PC-3 (cell line): ENCODE data around the gene MLST8. TPM values are rescaled to one million over a fixed set of nuclear protein-coding genes. Genes with fewer than 3 reads are reported as not detected.

Experiments
- ATAC-seq: fragments of 200-7000 bp; cut with Tn5 transposase; 2 replicates; pipeline ENCODE4 v1.9.1; 2020; ENCODE audit warnings: mild to moderate bottlenecking, moderate library complexity
- BruUV-seq: library from RNA; stranded (reverse); fragments of 400-500 nt; replicated peaks from 2 replicates; lab custom pipeline; 2021; lab: Mats Ljungman, UMichigan
- CTCF ChIA-PET: fragments of 300-600 bp; sonication (Branson Sonifier 250); formaldehyde crosslinking; loops from one replicate; lab custom pipeline; 2022; ENCODE audit warnings: antibody characterized with exemption; lab: Charles Lee
- POLR2A ChIA-PET: fragments of 300-600 bp; sonication (Branson Sonifier 250); formaldehyde crosslinking; loops from one replicate; lab custom pipeline; 2022; ENCODE audit warnings: antibody characterized with exemption; ENCODE audit not compliant: unreplicated experiment; lab: Charles Lee
- DNase-seq: peaks from one replicate; pipeline ENCODE4 v3.0.0-alpha.2; 2015
- H2AFZ ChIP-seq: fragments of 300-600 bp; sonication (generic); 2 replicates; pipeline ENCODE4 v1.6.0; 2016; ENCODE audit warnings: antibody characterized with exemption, low read length
- H3F3A ChIP-seq: fragments of 300-600 bp; sonication (generic); one replicate; pipeline ENCODE4 v1.6.0; 2017; ENCODE audit warnings: antibody characterized with exemption, low read length, control low read depth, mild to moderate bottlenecking; ENCODE audit not compliant: unreplicated experiment
- H3K27ac ChIP-seq: fragments of 300-600 bp; sonication (generic); 2 replicates; pipeline ENCODE4 v1.5.1; 2016; ENCODE audit warnings: mild to moderate bottlenecking, low read length
- H3K27me3 ChIP-seq: fragments of 300-600 bp; sonication (generic); 2 replicates; pipeline ENCODE4 v1.6.1; 2016; ENCODE audit warnings: low read length, mixed read lengths
- H3K36me3 ChIP-seq: fragments of 300-600 bp; sonication (generic); 2 replicates; pipeline ENCODE4 v1.6.1; 2016; ENCODE audit warnings: low read depth, mixed run types, low read length, mixed read lengths
- H3K4me1 ChIP-seq: fragments of 300-600 bp; sonication (generic); 2 replicates; pipeline ENCODE4 v1.5.1; 2016; ENCODE audit warnings: low read length; ENCODE audit not compliant: insufficient read depth
- H3K4me2 ChIP-seq: fragments of 300-600 bp; sonication (generic); 2 replicates; pipeline ENCODE4 v1.6.0; 2016; ENCODE audit warnings: low read length
- H3K4me3 ChIP-seq: fragments of 300-600 bp; sonication (generic); 2 replicates; pipeline ENCODE4 v1.5.1; 2016; ENCODE audit warnings: mild to moderate bottlenecking, low read length, mixed read lengths
- H3K79me2 ChIP-seq: fragments of 300-600 bp; sonication (generic); 2 replicates; pipeline ENCODE4 v1.6.1; 2017; ENCODE audit warnings: low read length, mixed read lengths
- H3K9ac ChIP-seq: fragments of 300-600 bp; sonication (generic); 2 replicates; pipeline ENCODE4 v1.6.0; 2016; ENCODE audit warnings: mild to moderate bottlenecking, low read length
- H3K9me2 ChIP-seq: fragments of 300-600 bp; sonication (generic); replicated peaks from 2 replicates; pipeline ENCODE4 v1.6.1; 2016; ENCODE audit warnings: mixed run types, low read length, mixed read lengths
- H3K9me3 ChIP-seq: fragments of 300-600 bp; sonication (generic); 2 replicates; pipeline ENCODE4 v1.6.1; 2016; ENCODE audit warnings: low read length, mixed read lengths
- H4K20me1 ChIP-seq: fragments of 300-600 bp; sonication (generic); 2 replicates; pipeline ENCODE4 v1.6.1; 2016; ENCODE audit warnings: low read length, mixed read lengths
- EZH2 ChIP-seq: fragments of 300-600 bp; sonication (generic); IDR thresholded peaks from one replicate; pipeline ENCODE4 v1.6.1; 2017; ENCODE audit warnings: antibody characterized with exemption, mild to moderate bottlenecking, low read length; ENCODE audit not compliant: unreplicated experiment
- EZH2phosphoT487 ChIP-seq: fragments of 300-600 bp; sonication (generic); IDR thresholded peaks from 2 replicates; pipeline ENCODE4 v1.6.1; 2018; ENCODE audit warnings: mild to moderate bottlenecking, antibody characterized with exemption, low read length, borderline replicate concordance
- intact Hi-C: fragments of 100-400 bp; cut with micrococcal nuclease; formaldehyde crosslinking; loops from 2 replicates; pipeline ENCODE4 v1.9.0; 2023
- total RNA-seq: library from RNA; depleted of rRNA; stranded (reverse); fragments of >200 nt; gene quantifications from 2 replicates; pipeline ENCODE4 v1.2.3, GENCODE V29; 2014
- TF ChIP-seq, protein P1 (sequence below): fragments of 300-600 bp; sonication (generic); conservative IDR thresholded peaks from 2 replicates; pipeline ENCODE4 v1.5.1; 2017; ENCODE audit warnings: antibody characterized with exemption, low read depth, mild to moderate bottlenecking, low read length

The MLST8 gene
- total RNA-seq, 1 experiment from 2014 or later, result 63.3 TPM

DNA sequence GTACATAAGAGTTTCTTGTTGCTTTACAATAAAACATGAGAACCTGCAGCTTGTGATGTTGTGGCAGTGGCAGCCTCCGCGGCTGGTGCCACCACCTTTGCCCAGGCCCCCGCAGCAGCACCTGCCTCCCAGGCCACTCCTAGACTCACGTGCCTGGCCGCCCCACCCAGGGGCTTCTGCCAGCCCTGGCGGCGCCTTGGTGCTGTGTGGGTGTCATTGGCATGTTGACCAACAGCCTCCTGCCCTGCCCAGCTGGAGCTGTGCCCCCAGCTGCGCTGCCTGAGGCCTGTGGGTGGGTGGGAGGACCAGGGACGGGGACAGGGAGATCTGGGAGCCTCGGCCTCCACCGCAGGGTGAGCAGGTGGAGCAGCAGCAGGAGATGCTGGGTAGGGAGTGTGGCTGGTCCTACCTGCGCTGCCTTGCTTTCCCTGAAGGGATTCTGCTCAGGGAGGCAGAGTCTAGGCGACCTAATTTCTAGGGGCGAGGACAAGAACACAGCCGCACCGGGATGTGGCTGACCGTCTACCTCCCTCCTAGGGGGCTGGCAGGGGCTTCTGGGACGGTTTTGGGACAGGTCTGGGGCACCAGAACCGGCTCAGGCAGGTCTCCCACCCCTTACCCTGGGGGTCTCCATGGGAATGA, 30.6 kb downstream of the MLST8 start:
- intact Hi-C loops, result no loop called here

DNA sequence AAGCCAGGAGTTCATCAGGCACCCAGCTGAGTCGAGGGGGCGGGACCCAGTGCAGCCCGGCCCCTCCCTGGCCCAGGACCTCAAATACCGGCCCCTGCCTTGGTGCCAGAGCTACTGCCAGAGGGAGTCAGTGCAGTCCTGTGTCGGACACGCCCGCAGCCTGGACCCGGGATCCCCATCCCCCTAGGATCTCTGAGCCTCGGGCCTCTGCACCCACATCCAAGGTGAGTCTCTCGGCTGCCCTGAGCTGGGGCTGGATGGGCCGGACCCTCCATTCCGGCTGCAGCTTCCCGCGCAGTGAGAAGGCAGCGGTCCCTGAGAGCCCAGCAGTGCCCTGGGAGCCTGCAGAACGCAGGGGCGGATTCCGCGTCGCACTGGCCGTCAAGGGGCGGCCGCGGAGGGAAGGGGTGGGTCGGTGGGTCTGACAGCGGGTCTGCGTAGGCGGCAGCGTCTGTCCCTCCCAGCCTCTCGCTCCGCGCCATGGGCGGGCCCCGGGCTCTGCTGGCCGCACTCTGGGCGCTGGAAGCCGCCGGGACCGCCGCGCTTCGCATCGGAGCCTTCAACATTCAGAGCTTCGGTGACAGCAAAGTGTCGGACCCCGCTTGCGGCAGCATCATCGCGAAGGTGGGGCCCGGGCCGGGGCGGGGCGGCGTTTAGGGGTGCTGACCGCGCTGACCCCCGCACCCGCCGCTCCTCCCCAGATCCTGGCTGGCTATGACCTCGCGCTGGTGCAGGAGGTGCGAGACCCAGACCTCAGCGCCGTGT, 31.3 kb downstream of the MLST8 start, which contains the start of gene DNASE1L2:
DNASE1L2 (plus strand) TSS at position 108 of the 765 bp plus-strand sequence; CDS start at position 481, 373 bp downstream.
- Histone ChIP-seq H3K9me2 (no peaks in the 10 kb centered on the region), H3K36me3 (no peaks in the 10 kb centered on the region), H3K4me2 (no peak within 1 kb of the TSS), H3K9me3 (no peaks in the 10 kb centered on the region), H3K27ac (no peak within 1 kb of the TSS), H4K20me1 (no peaks in the 10 kb centered on the region), H3K9ac (no peak within 1 kb of the TSS), H3K4me3 (no peak within 1 kb of the TSS), H3K4me1 (no peaks in the 10 kb centered on the region), H3K27me3 (no peaks in the 10 kb centered on the region), H3F3A (no peaks in the 10 kb centered on the region), H3K79me2 (no peaks in the 10 kb centered on the region), H2AFZ (no peak within 1 kb of the TSS)
- peak; percentile 52 for ATAC-seq
- CTCF ChIA-PET, result no interaction called here
- BruUV-seq, result no TSS peak
- intact Hi-C loops, result no loop called here
- POLR2A ChIA-PET, result no interaction called here
- peak; percentile 14 for DNase-seq
- no peak for TF ChIP-seq EZH2
- TF ChIP-seq EZH2phosphoT487, result no peak
- TF ChIP-seq, protein P1, sequence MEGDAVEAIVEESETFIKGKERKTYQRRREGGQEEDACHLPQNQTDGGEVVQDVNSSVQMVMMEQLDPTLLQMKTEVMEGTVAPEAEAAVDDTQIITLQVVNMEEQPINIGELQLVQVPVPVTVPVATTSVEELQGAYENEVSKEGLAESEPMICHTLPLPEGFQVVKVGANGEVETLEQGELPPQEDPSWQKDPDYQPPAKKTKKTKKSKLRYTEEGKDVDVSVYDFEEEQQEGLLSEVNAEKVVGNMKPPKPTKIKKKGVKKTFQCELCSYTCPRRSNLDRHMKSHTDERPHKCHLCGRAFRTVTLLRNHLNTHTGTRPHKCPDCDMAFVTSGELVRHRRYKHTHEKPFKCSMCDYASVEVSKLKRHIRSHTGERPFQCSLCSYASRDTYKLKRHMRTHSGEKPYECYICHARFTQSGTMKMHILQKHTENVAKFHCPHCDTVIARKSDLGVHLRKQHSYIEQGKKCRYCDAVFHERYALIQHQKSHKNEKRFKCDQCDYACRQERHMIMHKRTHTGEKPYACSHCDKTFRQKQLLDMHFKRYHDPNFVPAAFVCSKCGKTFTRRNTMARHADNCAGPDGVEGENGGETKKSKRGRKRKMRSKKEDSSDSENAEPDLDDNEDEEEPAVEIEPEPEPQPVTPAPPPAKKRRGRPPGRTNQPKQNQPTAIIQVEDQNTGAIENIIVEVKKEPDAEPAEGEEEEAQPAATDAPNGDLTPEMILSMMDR, result no peak

More for the DNA sequence above, 30.6 kb downstream of the MLST8 start:
- Histone ChIP-seq H4K20me1 (no peaks in the 10 kb centered on the region), H3K9ac (no peak overlapping the region), H3K4me3 (no peak overlapping the region), H3K9me2 (no peaks in the 10 kb centered on the region), H3K79me2 (no peaks in the 10 kb centered on the region), H3K9me3 (no peaks in the 10 kb centered on the region), H3K4me2 (no peak overlapping the region), H3K36me3 (no peaks in the 10 kb centered on the region), H3K27me3 (no peaks in the 10 kb centered on the region), H3K4me1 (no peaks in the 10 kb centered on the region), H3K27ac (no peak overlapping the region), H3F3A (no peaks in the 10 kb centered on the region), H2AFZ (no peak overlapping the region)
- CTCF ChIA-PET, result no interaction called here
- POLR2A ChIA-PET, result interaction anchor here (0.6 kb wide), 1 partner anchor 10 kb away, joined by 3 read pairs; no protein-coding TSS in a partner anchor
- peak; percentile 9; the same call in 1 of the 2 replicates for ATAC-seq
- no peak for DNase-seq
- TF ChIP-seq EZH2, result no peak
- no peak for TF ChIP-seq EZH2phosphoT487
- TF ChIP-seq, protein P1, result no peak
- no TSS peak for BruUV-seq

DNA sequence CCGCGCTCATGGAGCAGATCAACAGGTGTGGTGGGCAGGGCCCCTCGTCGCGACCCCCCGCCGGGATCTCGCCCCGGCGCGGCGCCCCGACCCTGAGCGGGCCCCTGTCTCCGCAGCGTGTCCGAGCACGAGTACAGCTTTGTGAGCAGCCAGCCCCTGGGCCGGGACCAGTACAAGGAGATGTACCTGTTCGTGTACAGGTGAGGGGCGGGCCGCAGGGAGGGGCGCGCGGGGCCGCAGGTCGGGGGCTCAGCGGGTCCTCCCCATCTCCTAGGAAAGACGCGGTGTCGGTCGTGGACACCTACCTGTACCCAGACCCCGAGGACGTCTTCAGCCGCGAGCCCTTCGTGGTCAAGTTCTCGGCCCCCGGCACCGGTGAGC, 31.8 kb downstream of the MLST8 start:
- no peak overlapping the region for H3K4me3 ChIP-seq
- no peaks in the 10 kb centered on the region for H3F3A ChIP-seq
- TF ChIP-seq, protein P1, result no peak
- TF ChIP-seq EZH2, result no peak
- TF ChIP-seq EZH2phosphoT487, result no peak
- H3K9me2 ChIP-seq, result no peaks in the 10 kb centered on the region
- no peaks in the 10 kb centered on the region for H3K27me3 ChIP-seq
- DNase-seq, result no peak
- intact Hi-C loops, result no loop called here
- no peak overlapping the region for H3K27ac ChIP-seq
- no peaks in the 10 kb centered on the region for H3K4me1 ChIP-seq
- ChIA-PET CTCF (no interaction called here), POLR2A (no interaction called here)
- no peak overlapping the region for H3K9ac ChIP-seq
- ATAC-seq, result no peak
- H3K36me3 ChIP-seq, result no peaks in the 10 kb centered on the region
- no peak overlapping the region for H3K4me2 ChIP-seq
- no peaks in the 10 kb centered on the region for H4K20me1 ChIP-seq
- no TSS peak for BruUV-seq
- H3K79me2 ChIP-seq, result no peaks in the 10 kb centered on the region
- no peak overlapping the region for H2AFZ ChIP-seq
- no peaks in the 10 kb centered on the region for H3K9me3 ChIP-seq
